ENCODE measurements around the gene TRAPPC8.

DNA sequence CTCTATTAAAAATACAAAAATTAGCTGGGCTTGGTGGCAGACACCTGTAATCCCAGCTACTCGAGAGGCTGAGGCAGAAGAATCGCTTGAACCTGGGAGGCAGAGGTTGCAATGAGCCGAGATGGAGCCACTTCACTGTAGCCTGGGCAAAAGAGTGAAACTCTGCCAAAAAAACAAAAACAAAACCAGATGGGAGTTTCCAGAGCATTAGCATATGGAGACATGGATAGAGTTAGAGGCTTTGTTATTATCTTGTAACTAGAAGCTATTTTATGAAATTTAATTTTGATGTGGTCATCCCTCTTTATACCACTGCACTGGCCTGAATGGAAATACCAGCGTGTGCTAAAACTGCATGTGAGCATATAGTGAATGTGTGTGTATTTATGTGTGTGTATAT, 58.9 kb downstream of the TRAPPC8 start:
- TF ChIP-seq EZH2 (IDR thresholded peaks at IDR 0.05; ENCODE audit: borderline replicate concordance, low read length) = no peak
- TF ChIP-seq, protein P1, sequence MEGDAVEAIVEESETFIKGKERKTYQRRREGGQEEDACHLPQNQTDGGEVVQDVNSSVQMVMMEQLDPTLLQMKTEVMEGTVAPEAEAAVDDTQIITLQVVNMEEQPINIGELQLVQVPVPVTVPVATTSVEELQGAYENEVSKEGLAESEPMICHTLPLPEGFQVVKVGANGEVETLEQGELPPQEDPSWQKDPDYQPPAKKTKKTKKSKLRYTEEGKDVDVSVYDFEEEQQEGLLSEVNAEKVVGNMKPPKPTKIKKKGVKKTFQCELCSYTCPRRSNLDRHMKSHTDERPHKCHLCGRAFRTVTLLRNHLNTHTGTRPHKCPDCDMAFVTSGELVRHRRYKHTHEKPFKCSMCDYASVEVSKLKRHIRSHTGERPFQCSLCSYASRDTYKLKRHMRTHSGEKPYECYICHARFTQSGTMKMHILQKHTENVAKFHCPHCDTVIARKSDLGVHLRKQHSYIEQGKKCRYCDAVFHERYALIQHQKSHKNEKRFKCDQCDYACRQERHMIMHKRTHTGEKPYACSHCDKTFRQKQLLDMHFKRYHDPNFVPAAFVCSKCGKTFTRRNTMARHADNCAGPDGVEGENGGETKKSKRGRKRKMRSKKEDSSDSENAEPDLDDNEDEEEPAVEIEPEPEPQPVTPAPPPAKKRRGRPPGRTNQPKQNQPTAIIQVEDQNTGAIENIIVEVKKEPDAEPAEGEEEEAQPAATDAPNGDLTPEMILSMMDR (IDR thresholded peaks at IDR 0.05; ENCODE audit: low read length) = no peak
